A549 (cell line): ENCODE data around the gene RGS1. TPM values are rescaled to one million over a fixed set of nuclear protein-coding genes. Genes with fewer than 3 reads are reported as not detected.

ENCODE experiments used
- ATAC-seq, 2 experiments: fragments of 200-7000 bp in 1 of 2; fragments of >200 bp in 1 of 2; cut with Nextera tagmentation in 1 of 2; cut with Tn5 transposase in 1 of 2; 3 replicates each; pipeline versions ENCODE4 v1.8.0 to v1.9.1; 2018 to 2020; ENCODE audit warnings: mild to moderate bottlenecking in 1 of 2, moderate library complexity in 1 of 2
- CTCF ChIA-PET: fragments of 300-600 bp; sonication (Branson Sonifier 250); formaldehyde crosslinking; extraction: SDS; loops from one replicate; lab custom pipeline; 2021; ENCODE audit warnings: antibody characterized with exemption, inconsistent platforms; lab: Yijun Ruan, JAX
- POLR2A ChIA-PET: fragments of 350-600 bp; formaldehyde crosslinking; extraction: SDS; loops from one replicate; lab custom pipeline; 2021; ENCODE audit warnings: antibody characterized with exemption, inconsistent platforms; lab: Yijun Ruan, JAX
- DNase-seq, 2 experiments: peaks; one replicate each; pipeline versions ENCODE4 v3.0.0 to v3.0.0-alpha.2; 2011 to 2016; ENCODE audit warnings: low read depth in 1 of 2, low spot score in 1 of 2
- FAIRE-seq: peaks from 2 replicates; lab custom pipeline; 2011; peaks lifted over from hg19 to GRCh38; lab: Jason Lieb, UNC
- H3K27ac ChIP-seq, 2 experiments: fragments of >200 bp; sonication (Bioruptor Twin); formaldehyde crosslinking; 3 replicates each; pipeline ENCODE4 v1.5.1; 2016 to 2017
- H3K4me1 ChIP-seq: fragments of >200 bp; sonication (Bioruptor Twin); formaldehyde crosslinking; 3 replicates; pipeline ENCODE4 v1.6.1; 2016
- H3K4me2 ChIP-seq: fragments of >200 bp; sonication (Bioruptor Twin); formaldehyde crosslinking; 3 replicates; pipeline ENCODE4 v1.6.1; 2016
- H3K4me3 ChIP-seq: fragments of >200 bp; sonication (Bioruptor Twin); formaldehyde crosslinking; 3 replicates; pipeline ENCODE4 v1.5.1; 2016
- H3K9me3 ChIP-seq: fragments of >200 bp; sonication (Bioruptor Twin); formaldehyde crosslinking; 3 replicates; pipeline ENCODE4 v1.6.1; 2016
- CBX8 ChIP-seq: fragments of 200-600 bp; sonication (generic); IDR thresholded peaks from 2 replicates; pipeline ENCODE4 v1.6.1; 2016
- CEBPB ChIP-seq, 2 experiments: fragments of >200 bp in 1 of 2; sonication (Bioruptor Twin) in 1 of 2; formaldehyde crosslinking in 1 of 2; IDR thresholded peaks; 2 replicates each; pipeline ENCODE4 v1.6.1; 2012 to 2016
- CHD2 ChIP-seq: fragments of 150-350 bp; IDR thresholded peaks from 2 replicates; pipeline ENCODE4 v1.6.1; 2014; ENCODE audit warnings: low read length; ENCODE audit not compliant: partially characterized antibody
- EHF ChIP-seq: fragments of 250-450 bp; sonication (Bioruptor Pico); IDR thresholded peaks from 2 replicates; pipeline ENCODE4 v1.5.0; 2020; ENCODE audit warnings: mild to moderate bottlenecking
- EHMT2 ChIP-seq: fragments of 200-600 bp; sonication (generic); IDR thresholded peaks from 2 replicates; pipeline ENCODE4 v1.6.1; 2016; ENCODE audit warnings: antibody characterized with exemption, low read depth, mild to moderate bottlenecking, moderate library complexity
- EP300 ChIP-seq, 2 experiments: fragments of >200 bp; sonication (Bioruptor Twin); formaldehyde crosslinking; IDR thresholded peaks; 2 replicates in 1 of 2; 3 replicates in 1 of 2; pipeline ENCODE4 v1.6.1; 2016 to 2017
- ESRRA ChIP-seq: fragments of 150-350 bp; IDR thresholded peaks from 2 replicates; pipeline ENCODE4 v1.6.1; 2014; ENCODE audit warnings: mild to moderate bottlenecking, low read length, borderline replicate concordance
- FOSL2 ChIP-seq, 2 experiments: fragments of 450-650 bp in 1 of 2; fragments of >200 bp in 1 of 2; sonication (Bioruptor Twin) in 1 of 2; formaldehyde crosslinking; IDR thresholded peaks; 2 replicates each; pipeline versions ENCODE4 v1.5.0 to v1.6.1; 2016 to 2020; ENCODE audit warnings: mild to moderate bottlenecking in 1 of 2, moderate library complexity in 1 of 2
- FOXS1 ChIP-seq: fragments of 250-450 bp; sonication (Bioruptor Pico); IDR thresholded peaks from 2 replicates; pipeline ENCODE4 v1.5.0; 2020; ENCODE audit warnings: mild to moderate bottlenecking, moderate library complexity
- HOXB13 ChIP-seq: fragments of 250-450 bp; sonication (Bioruptor Pico); IDR thresholded peaks from 2 replicates; pipeline ENCODE4 v1.5.0; 2020; ENCODE audit warnings: low read depth, mild to moderate bottlenecking, moderate library complexity
- KDM5A ChIP-seq: fragments of 200-600 bp; sonication (generic); IDR thresholded peaks from 2 replicates; pipeline ENCODE4 v1.6.1; 2016; ENCODE audit warnings: antibody characterized with exemption, mild to moderate bottlenecking
- MAFK ChIP-seq: fragments of 450-650 bp; IDR thresholded peaks from 2 replicates; pipeline ENCODE4 v1.6.1; 2014; ENCODE audit not compliant: partially characterized antibody
- MAZ ChIP-seq: fragments of 150-350 bp; IDR thresholded peaks from 2 replicates; pipeline ENCODE4 v1.6.1; 2014; ENCODE audit warnings: antibody characterized with exemption, low read depth, low read length, borderline replicate concordance
- NR3C1 ChIP-seq: fragments of >200 bp; sonication (Bioruptor Twin); formaldehyde crosslinking; IDR thresholded peaks from 3 replicates; pipeline ENCODE4 v1.6.1; 2017
- POLR2A ChIP-seq: IDR thresholded peaks from 2 replicates; pipeline ENCODE4 v1.6.1; 2012; ENCODE audit warnings: mild to moderate bottlenecking, low read length
- POLR2AphosphoS2 ChIP-seq: conservative IDR thresholded peaks from 2 replicates; pipeline ENCODE4 v1.6.1; 2012; ENCODE audit warnings: low read length, improper control_type of control experiment, inconsistent platforms
- RAD21 ChIP-seq, 2 experiments: fragments of >200 bp in 1 of 2; sonication (Bioruptor Twin) in 1 of 2; formaldehyde crosslinking in 1 of 2; IDR thresholded peaks in 1 of 2; conservative IDR thresholded peaks in 1 of 2; 2 replicates in 1 of 2; 3 replicates in 1 of 2; pipeline ENCODE4 v1.6.1; 2012 to 2018; ENCODE audit warnings: inconsistent platforms in 1 of 2
- REST ChIP-seq: fragments of 200-600 bp; sonication (generic); IDR thresholded peaks from 2 replicates; pipeline ENCODE4 v1.6.1; 2016; ENCODE audit warnings: antibody characterized with exemption, mild to moderate bottlenecking, moderate library complexity
- RFX5 ChIP-seq: fragments of 450-650 bp; IDR thresholded peaks from 2 replicates; pipeline ENCODE4 v1.7.1; 2014; ENCODE audit warnings: antibody characterized with exemption, mild to moderate bottlenecking, moderate library complexity
- SMC3 ChIP-seq: fragments of >200 bp; sonication (Bioruptor Twin); formaldehyde crosslinking; IDR thresholded peaks from 3 replicates; pipeline ENCODE4 v1.6.1; 2018; ENCODE audit warnings: inconsistent platforms
- ZFP36 ChIP-seq: fragments of 450-650 bp; IDR thresholded peaks from 2 replicates; pipeline ENCODE4 v1.6.1; 2014; ENCODE audit warnings: borderline replicate concordance; ENCODE audit not compliant: partially characterized antibody
- WGBS: methylation state at CpG from one replicate; pipeline ENCODE4 v1.1.6; 2017; ENCODE audit errors: missing lambda C conversion rate; 5-methylcytosine and 5-hydroxymethylcytosine counted together
- polyA plus RNA-seq, 4 experiments: library from polyadenylated mRNA; depleted of rRNA in 3 of 4; stranded (reverse); fragments of >200 nt; fragmentation: RNase III in 1 of 4; extraction: RNeasy Plus Mini Kit Qiagen cat#74134 plus additional on column Dnase treatment in 1 of 4; gene quantifications; 2 replicates in 3 of 4; 3 replicates in 1 of 4; pipeline ENCODE4 v1.2.3, GENCODE V29; 2011 to 2017
- TF ChIP-seq, protein P1 (sequence below): fragments of 250-450 bp; sonication (Bioruptor Pico); IDR thresholded peaks from 2 replicates; pipeline ENCODE4 v1.5.0; 2020; ENCODE audit warnings: low read depth, mild to moderate bottlenecking, moderate library complexity
- TF ChIP-seq, protein P2 (sequence below): fragments of 250-450 bp; sonication (Bioruptor Pico); IDR thresholded peaks from 2 replicates; pipeline ENCODE4 v1.5.0; 2021; ENCODE audit warnings: mild to moderate bottlenecking, moderate library complexity, borderline replicate concordance
- TF ChIP-seq, protein P3 (sequence below): IDR thresholded peaks from 2 replicates; pipeline ENCODE4 v1.6.1; 2012

The RGS1 gene
- polyA plus RNA-seq, 2 of the 4 experiments (the other 2 are of a cell fraction): not detected

- TF ChIP-seq KDM5A: no peak
- TF ChIP-seq ESRRA: no peak
- no peak for TF ChIP-seq SMC3
- TF ChIP-seq CEBPB (IDR thresholded peaks at IDR 0.05): no peak
- TF ChIP-seq HOXB13 (CRISPR knock-in tag): no peak
- TF ChIP-seq EP300 (IDR thresholded peaks at IDR 0.05): no peak
- no peak for TF ChIP-seq RAD21 (conservative IDR thresholded peaks at IDR 0.05 in 1 of 2, IDR thresholded peaks at IDR 0.05 in 1 of 2)
- no peak for TF ChIP-seq NR3C1
- FAIRE-seq (no peak), ATAC-seq (peak; percentile 97 to 98), DNase-seq (peak; percentile 58 to 79)
- Histone ChIP-seq H3K4me1 (peaks cover 15% of the 10 kb centered on the region; the same call in 2 of the 3 replicates), H3K4me2 (peak overlapping the region; percentile 5; the same call in 1 of the 3 replicates), H3K27ac (peak overlapping the region; percentile 29 to 79; a peak in 5 of 6 replicates), H3K4me3 (no peak overlapping the region), H3K9me3 (0 out of 3 replicates have a peak, but pooled peaks cover 3% of the 10 kb centered on the region)
- ChIA-PET POLR2A (no interaction called here), CTCF (interaction anchor here (1.0 to 1.5 kb wide), 3 partner anchors 43 to 268 kb away, joined by 3 to 6 read pairs (median 4); no protein-coding TSS in a partner anchor)
- WGBS: 34% methylated on average over 4 of the region's 4 CpGs
Measured at GRCh38 chr1:192539297-192540092, 36.1 kb upstream of the RGS1 start.

DNA sequence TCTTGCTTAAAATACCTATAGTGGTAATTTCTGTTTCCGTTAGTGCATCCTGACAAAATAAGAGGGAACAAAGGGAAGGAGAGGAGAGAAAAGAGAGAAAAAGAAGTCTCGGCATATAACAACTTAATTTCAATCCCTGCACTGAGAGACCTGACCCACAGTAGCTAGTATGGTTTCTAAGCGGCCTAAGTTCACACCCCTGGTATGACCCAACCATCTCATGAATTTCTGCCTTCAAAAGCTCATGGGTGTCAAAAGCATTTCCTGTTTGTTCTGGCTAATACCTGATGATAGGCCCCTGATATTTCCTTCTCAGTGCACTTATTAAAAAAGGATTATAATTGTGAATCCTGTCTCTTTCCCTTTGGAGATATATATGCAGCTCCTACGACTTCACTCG lies 32.1 kb upstream of the RGS1 start:
- peaks cover 26% of the 10 kb centered on the region; the same call in 2 of the 3 replicates for H3K4me1 ChIP-seq
- H3K4me2 ChIP-seq: no peak overlapping the region
- TF ChIP-seq EHMT2 (no peak), FOXS1 (CRISPR knock-in tag) (no peak), CEBPB (IDR thresholded peaks at IDR 0.05) (no peak), EP300 (IDR thresholded peaks at IDR 0.05) (no peak), CHD2 (no peak), CBX8 (no peak), POLR2A (no peak), SMC3 (no peak), ZFP36 (no peak), FOSL2 (IDR thresholded peaks at IDR 0.05) (no peak), FOSL2 (CRISPR knock-in tag; IDR thresholded peaks at IDR 0.05) (no peak), POLR2AphosphoS2 (no peak), EHF (CRISPR knock-in tag) (no peak), ESRRA (no peak), MAZ (no peak), REST (no peak), RFX5 (no peak), MAFK (no peak)
- TF ChIP-seq, protein P1, sequence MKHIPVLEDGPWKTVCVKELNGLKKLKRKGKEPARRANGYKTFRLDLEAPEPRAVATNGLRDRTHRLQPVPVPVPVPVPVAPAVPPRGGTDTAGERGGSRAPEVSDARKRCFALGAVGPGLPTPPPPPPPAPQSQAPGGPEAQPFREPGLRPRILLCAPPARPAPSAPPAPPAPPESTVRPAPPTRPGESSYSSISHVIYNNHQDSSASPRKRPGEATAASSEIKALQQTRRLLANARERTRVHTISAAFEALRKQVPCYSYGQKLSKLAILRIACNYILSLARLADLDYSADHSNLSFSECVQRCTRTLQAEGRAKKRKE: no peak
- TF ChIP-seq, protein P2, sequence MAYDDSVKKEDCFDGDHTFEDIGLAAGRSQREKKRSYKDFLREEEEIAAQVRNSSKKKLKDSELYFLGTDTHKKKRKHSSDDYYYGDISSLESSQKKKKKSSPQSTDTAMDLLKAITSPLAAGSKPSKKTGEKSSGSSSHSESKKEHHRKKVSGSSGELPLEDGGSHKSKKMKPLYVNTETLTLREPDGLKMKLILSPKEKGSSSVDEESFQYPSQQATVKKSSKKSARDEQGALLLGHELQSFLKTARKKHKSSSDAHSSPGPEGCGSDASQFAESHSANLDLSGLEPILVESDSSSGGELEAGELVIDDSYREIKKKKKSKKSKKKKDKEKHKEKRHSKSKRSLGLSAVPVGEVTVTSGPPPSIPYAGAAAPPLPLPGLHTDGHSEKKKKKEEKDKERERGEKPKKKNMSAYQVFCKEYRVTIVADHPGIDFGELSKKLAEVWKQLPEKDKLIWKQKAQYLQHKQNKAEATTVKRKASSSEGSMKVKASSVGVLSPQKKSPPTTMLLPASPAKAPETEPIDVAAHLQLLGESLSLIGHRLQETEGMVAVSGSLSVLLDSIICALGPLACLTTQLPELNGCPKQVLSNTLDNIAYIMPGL (CRISPR knock-in tag): no peak
- TF ChIP-seq, protein P3, sequence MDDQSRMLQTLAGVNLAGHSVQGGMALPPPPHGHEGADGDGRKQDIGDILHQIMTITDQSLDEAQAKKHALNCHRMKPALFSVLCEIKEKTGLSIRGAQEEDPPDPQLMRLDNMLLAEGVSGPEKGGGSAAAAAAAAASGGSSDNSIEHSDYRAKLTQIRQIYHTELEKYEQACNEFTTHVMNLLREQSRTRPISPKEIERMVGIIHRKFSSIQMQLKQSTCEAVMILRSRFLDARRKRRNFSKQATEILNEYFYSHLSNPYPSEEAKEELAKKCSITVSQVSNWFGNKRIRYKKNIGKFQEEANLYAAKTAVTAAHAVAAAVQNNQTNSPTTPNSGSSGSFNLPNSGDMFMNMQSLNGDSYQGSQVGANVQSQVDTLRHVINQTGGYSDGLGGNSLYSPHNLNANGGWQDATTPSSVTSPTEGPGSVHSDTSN: no peak
- no peak for DNase-seq
- FAIRE-seq: no peak
- 92% methylated on average over 5 of the region's 5 CpGs for WGBS
- POLR2A ChIA-PET: no interaction called here
- CTCF ChIA-PET: interaction anchor here (1.0 to 1.1 kb wide), 2 partner anchors 39 to 87 kb away, joined by 3 read pairs; no protein-coding TSS in a partner anchor
- ATAC-seq: no peak
- H3K27ac ChIP-seq: no peak overlapping the region
- H3K9me3 ChIP-seq: no peaks in the 10 kb centered on the region
- H3K4me3 ChIP-seq: no peak overlapping the region
